ENCODE measurements around the gene CD300A.

Gene CD300A

DNA sequence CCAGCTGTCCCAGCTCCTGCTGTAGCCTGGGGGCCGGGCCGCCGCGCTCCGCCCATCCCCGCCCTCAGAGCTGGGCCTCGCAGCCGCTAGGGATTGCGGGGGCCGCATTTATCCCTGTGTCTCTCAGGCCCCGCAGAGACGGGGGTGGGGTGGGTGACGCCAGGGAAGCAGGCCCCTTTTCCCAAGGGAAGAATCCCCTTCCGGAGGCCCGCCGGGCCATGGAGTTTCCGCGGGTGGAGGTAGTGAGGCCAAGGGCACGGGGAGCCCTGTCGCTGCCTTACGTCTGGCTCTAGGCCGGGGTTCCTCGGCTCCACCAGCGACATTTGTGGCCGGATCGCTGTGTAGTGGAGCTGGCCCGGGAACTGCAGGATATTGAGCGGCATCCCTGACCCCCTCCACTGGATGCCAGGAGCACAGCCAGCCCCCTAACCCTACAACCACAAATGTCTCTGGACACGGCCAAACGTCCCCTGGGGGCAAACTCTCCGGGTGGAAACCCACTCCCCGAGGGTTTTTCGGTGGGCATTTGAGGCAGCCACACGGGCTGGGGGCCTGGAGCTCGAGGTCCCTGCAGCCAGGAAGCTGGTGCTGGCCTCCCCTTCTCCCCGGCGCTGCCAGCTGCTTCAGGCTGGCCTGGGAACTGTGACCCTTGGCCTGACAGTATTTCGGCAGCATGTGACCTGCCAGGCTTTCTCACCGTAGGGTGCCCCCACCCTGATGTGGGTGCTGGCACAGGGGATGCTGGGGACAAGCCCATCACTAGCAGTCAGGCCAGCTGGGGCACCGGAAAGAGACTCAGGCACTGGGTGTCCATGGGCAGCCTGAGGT lies 12.0 kb upstream of the CD300A start:
- DNase-seq (ENCODE audit: low spot score), result no peak

DNA sequence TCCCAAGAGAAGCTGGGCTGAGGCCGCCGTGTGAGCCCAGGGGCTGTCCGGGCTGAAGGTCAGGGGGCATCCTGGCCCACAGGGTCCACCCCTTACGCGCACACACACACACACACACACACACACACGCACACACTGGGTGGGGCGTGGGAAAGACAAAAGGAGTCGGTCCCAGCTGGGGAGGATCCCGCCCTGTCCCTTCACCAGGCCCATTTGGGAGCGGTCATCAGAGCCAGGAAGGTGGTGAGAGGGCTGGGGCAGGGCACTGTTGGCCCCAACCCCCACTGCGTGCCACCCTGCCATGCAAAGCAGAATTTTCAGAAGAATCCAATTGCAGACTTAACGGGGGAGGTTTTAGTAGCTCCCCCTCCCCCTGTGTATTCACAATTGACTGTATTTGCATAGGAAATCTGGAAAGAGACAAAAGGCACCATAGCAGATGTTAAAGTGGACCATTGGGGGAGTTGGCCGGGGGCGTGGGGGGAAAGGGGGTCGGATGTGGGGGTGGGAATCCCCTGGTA lies 11.3 kb upstream of the CD300A start:
- DNase-seq (ENCODE audit: low spot score), result no peak

DNA sequence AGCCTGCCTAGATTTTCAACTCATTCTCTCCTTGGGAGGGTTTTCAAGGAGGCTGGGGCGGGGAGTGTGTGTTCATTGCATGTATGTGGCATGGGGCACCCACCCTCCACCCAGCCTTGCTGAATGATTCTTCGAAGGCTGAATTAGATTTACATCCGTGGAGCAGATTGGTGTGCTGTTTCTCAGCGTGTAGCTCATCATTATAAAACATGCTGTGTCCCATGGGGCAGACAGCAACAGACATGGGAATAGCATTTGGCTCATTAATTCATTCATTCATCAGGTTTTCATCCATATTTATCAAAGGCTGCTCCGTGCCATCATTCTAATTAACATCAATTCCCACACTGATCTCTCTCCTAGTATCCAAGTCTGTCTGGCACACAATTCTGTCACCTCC lies 10.6 kb upstream of the CD300A start:
- DNase-seq (ENCODE audit: low spot score), result peak; percentile 19

DNA sequence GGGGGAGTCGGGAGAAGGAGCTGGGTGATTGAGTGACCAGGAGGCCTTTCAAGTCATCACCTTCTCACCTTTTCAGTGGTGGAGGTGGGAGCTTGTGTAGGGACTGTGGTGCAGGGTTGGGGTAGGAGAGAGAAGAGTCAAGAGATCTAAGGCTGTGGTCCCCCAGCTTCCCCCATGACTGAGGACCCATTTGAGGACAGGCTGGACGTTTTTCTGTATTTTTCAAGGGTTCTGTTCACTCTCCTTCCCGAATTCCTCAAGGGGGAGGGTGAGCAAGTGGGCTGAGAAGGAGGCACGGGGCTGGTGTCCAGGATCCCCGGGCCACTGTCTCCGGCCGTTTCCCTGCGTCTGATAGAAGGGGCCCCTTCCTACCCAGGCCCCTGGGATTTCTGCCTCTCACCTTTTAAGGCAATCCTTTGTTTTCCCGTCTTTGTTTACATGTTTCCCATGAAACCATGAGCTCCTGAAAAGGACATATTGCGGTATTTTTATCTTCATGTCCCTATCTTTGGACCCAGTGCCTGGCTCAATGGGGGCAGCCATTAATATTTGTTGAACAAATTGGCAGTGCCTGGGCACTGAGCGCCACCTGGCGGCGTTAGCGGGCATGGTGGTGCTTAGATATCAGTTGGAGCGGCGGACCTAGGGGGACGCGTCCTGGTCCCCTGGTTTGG lies 9.2 kb upstream of the CD300A start:
- DNase-seq (ENCODE audit: low spot score), result peak; percentile 84

DNA sequence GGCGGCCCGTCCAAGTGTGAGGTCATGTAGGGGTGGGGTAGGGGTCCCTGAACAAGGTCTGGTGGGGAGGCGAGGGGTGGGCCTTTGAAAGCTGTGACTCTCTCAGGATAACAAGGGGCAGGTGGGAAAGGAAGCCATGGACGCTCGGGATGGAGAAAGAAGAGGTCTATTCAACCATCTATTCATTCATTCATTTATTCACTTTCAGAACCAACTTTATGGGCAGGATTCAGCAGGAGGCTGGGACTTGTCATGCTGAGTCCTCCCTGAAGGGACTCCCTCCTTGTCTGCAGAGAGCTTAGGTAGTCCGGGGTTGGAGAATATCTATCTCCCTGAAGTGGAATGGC lies 8.6 kb upstream of the CD300A start:
- no peak for DNase-seq (ENCODE audit: low spot score)

DNA sequence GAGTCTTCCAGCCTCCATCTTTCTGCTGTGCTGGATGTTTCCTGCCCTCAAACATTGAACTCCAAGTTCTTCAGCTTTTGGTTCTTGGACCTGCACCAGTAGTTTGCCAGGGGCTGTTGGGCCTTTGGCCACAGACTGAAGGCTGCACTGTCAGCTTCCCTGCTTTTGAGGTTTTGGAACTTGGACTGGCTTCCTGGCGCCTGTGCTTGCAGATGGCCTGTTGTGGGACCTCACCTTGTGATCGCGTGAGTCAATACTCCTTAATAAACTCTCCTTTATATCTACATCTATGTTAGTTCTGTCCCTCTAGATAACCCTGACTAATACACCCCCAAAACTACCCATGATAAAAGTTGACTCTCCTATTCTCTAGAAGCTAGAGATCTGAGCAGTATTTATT lies 7.6 kb upstream of the CD300A start:
- DNase-seq (ENCODE audit: low spot score), result peak; percentile 31

DNA sequence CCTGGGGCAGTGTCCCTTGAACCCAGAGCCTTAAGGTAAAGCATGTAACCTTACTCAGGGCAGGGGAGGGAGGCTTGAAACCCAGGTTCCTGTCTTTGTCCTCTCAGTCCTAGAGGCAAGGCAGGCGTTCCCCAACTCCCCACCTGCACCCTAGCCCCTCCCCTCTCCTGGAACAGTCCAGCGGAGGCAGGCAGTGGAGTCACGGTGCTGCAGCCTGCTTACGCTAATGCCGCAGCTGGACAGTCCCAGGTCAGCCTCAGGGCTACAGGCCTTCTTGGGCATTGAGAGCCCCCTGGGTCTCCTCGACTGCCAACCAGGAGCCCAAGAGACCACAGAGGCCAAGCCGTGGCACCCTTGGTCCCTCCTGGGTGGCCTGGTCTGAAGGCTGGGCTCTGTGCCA lies 6.8 kb upstream of the CD300A start:
- no peak for DNase-seq (ENCODE audit: low spot score)

DNA sequence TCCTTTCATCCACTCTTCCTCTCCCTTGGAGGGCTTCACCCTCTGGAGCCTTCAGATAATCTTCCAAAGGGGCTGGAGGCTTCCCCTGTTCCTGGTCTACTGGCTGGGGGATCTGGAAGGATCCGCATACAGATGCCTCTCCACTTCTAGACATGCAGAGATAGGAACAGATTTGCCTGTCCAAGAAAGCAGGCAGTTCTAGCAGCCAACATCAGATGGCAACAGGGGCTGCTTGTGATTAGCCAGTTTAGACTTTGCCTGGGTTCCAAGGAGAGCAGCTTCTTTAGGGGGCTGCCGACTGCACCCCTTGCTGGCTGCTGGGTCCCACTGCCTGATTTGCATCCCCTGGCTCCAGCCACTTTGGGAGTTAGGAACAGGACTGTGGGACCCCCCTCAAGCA lies 6.2 kb upstream of the CD300A start:
- no peak for DNase-seq (ENCODE audit: low spot score)

DNA sequence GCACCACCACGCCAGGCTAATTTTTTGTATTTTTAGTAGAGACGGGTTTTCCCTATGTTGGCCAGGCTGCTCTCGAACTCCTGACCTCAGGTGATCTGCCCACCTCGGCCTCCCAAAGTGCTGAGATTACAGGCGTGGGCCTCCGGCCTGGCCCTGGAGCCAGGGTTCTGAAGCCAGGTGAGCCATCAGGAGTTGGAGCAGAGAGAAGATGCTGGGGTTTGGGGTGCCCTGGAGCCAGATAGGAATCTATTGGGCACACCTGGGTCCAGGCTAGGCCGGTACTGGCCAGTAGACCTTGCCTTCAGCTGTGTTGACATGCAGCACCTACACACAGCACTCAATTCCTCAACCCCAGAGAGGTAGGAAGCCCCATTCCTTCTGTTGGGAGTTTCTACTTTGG lies 5.4 kb upstream of the CD300A start:
- no peak for DNase-seq (ENCODE audit: low spot score)

DNA sequence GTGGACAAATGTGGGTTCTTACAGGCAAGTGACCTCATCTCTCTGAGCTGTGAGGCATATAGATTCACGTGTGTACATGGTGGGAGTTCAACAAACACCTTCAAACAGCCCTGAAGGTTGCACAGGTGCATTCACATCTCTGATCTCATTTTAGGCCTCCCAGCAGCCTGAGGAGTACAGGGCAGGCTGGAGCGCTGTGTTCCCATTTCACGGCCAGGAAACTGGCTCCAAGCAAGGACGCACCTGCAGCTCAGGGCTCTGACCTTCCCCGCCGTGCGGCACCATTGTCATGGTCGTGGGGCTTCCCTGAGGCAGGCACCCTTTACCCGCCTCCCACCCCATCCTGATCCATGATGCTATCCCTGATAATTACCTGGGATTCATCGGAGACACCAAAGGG lies 4.8 kb upstream of the CD300A start:
- no peak for DNase-seq (ENCODE audit: low spot score)

DNA sequence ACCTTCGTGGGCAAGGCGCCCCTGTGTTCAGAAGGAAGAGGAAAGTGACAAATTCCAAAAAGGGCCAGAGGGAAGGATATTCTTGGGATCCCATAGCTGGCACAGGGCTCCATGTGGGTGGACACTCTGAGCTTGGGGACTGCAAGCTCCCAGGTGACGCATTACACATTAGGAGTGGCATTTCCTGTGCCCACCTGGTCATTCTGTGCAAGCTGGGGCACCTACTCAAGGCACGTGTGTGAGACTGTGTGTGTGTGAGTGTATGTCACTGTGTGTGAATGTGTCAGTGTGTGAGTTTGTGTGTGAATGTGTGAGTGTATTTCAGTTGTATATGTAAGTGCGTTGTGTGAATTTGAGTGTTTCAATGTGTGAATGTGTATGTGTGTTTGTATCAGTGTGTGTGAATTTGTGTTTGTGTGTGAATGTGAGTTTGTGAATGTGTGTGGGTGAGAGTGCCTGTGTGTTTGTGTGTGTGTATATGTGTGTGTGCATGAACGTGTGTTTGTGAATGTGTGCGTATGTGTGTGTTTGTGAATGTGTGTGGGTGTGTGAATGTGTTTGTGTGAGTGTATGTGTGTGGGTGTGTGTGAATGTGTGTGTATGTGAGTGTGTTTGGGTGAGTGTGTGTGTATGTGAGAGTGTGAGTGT lies 1.6 kb upstream of the CD300A start:
- no peak for DNase-seq (ENCODE audit: low spot score)

DNA sequence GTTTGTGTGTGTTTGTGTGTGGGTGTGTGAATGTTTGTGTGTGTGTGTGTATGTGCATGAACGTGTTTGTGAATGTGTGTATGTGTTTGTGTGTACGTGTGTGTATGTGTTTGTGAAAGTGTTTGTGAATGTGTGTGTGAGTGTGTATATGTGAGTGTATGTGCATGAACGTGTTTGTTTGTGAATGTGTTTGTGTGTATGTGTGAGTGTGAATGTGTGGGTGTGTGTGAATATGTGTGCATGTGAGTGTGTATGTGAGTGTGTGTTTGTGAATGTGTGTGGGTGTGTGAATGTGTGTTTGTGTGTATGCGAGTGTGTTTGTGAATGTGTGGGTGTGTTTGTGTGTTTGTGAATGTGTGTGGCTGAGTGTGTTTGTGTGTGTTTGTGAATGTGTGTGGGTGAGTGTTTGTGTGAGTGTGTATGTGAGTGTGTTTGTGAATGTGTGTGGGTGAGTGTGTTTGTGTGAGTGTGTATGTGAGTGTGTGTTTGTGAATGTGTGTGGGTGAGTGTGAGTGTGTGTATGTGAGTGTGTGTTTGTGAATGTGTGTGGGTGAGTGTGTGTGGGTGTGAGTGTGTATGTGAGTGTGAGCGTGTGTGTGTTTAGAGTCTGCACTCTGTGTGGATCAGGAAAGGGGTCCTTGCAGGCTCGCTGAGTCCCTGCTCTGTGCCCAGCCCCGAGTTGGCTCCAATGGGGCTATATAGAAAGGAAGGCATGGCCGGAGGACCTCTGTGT lies 890 bp upstream of the CD300A start:
- DNase-seq (ENCODE audit: low spot score), result no peak

DNA sequence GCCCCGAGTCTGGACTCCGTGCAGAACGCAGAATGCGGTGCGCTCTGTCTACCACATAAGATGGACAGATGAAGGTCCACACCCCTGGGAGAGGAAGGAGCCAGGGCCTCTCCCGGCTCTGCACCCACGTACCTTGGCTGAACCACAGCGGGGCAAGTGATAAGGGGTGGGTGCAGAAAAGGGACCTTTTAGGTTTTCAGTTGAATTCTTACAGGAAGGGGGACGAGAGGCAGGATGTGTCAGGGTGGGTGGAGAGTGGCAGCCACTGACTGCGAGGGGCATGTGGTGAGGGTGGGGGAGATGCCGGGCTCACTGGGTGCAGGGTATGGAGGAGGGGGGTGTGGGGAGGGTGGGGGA lies 372 bp downstream of the CD300A start:
- DNase-seq (ENCODE audit: low spot score), result no peak

DNA sequence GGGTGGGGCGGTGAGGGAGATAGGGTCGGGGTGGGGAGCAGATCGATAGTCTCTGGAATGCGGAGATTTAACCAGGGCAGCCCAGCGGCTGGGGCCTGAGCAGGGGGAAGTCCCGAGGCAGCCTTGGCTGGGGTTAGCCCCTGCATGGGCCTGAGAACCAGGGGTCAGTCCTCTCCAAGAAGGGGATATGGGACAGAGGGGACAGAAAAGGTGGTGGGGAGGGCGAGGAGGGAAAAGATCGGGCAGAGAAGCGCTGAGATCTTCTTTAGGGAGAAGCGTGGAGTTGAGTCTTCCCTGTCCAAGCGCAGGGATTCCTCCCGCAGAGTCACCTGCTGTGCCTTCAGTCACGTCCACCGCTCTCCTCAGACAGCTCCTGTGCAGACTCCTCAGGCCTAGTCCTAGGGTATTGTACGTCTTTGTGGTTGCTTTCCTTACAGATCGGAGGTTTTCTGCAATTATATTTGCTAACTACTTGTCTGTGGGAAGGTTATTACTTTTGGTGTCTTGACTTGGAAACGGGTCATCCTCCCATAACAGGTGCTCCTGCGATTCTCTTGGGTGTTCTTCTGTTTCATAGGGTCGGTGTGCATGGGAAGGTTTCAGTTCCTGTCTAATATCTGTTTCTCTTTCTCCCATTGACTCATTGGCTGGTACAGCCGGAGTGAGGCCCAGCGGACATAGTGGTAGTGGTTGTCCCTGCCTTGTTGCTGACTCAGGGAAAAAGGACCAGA lies 952 bp downstream of the CD300A start:
- DNase-seq (ENCODE audit: low spot score), result no peak

DNA sequence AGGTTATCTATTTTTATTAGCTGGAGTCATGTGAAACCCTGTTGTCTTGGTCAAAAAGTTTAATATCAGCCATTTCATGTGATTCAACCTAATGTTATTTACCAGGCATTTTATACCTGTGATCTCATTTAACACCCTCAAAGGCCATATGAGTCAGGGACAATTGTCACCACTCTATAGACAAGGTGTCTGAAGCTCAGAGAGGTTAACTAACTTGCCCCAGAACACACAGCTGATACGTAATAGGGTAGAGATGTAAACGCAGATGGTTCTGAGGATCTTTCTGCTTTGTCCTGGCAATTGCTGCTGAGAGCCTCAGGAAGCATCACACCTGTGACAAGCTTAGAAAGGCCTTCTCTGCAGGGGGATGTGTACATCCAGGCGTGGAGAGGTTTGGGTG lies 4.9 kb downstream of the CD300A start:
- DNase-seq (ENCODE audit: low spot score), result no peak

DNA sequence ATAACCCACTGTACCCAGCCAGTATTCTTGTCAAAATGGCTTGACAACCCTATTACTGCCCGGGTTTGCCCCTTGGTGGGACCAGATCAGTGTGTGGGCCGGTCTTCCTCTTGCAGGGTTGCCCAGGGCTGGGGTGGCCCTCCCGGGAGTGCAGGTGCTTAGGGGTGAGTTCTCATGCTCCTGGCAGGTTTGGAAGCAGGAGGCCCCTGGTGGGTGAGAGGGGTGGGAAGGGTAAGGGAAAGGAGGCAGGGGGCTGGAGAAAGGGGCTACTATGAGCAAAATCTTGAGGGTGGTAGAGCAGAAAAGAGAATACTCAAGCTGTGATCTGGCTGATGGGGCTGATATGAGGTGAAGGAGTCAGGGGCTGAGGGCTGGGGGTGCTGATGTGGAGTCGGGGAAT lies 6.5 kb downstream of the CD300A start:
- DNase-seq (ENCODE audit: low spot score), result no peak

DNA sequence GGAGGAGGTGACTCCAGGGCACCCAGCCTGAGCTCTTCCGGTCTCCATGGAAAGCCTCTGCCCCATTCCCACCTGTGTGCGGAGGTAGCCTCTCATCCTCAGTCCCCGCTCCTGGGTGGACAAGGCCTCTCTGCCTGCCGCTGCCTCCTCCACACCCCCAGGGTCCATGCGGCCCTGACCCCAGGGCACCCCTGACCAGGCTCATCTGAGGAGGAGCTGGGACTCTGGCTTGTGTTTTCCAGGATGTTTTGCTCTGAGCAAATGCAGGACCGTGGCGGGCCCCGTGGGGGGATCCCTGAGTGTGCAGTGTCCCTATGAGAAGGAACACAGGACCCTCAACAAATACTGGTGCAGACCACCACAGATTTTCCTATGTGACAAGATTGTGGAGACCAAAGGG lies 6.9 kb downstream of the CD300A start:
- no peak for DNase-seq (ENCODE audit: low spot score)

DNA sequence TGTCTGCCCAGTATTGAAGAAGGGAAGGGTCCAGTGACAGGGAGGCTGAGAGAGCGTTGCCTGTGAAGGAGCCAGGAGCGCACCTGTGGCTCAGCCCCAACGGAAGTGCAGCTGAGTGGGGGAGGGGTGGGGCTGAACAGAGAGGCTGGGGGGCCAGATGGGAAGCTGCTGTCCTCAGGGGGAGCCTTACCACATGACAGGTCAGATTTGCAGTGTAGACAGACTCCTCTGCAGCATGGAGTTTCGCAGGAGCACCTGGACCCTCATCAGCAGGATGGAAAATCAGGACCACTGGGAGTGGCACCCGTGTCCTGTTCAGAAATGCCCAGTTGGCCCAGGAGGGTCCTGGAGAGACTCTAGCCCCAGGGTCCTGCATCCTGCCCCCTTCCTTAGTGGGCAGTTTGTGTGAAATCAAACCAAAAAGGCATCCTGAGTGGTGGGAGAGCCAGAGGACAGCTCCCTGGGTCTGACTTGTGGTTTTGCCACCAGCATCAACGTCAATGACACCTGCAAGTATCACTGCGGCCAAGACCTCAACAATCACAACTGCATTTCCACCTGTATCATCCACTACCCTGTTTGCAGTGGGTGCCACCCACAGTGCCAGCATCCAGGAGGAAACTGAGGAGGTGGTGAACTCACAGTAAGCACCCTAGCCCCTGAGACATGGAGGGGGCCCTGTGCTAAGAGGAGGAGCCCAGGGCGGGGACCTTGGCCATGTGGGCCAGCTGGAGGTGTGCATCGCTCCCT lies 7.8 kb downstream of the CD300A start:
- no peak for DNase-seq (ENCODE audit: low spot score)

DNA sequence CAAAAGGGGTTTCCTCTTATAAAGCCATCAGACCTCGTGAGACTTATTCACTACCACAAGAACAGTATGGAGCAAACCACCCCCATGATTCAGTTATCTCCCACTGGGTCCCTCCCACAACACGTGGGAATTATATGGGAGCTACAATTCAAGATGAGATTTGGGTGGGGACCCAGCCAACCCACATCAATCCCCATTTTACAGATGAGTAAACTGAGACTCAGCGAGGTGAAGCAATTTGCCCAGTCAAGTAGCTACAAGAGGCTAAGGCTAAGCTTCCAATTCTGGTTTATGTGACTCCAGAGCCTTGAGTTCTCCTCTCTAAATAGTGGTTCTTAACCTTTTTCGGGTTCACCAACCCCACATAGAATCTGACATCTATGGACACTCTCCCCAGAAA lies 8.8 kb downstream of the CD300A start:
- DNase-seq (ENCODE audit: low spot score), result no peak

DNA sequence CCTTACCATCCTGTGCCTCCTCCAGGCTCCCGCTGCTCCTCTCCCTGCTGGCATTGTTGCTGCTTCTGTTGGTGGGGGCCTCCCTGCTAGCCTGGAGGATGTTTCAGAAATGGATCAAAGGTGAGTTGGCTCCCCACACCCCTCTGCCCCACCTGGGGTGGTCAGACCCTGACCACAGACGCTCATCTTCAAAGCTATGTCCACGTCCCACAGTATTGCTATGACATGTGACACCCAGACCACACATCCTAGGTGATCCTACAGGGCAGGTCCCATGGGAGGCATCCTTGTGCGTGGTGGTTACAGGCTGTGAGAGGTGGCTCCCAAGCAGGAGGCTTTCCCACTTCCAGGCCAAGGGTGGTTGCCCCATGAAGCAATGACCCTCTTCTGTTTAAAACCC lies 11.0 kb downstream of the CD300A start:
- DNase-seq (ENCODE audit: low spot score), result no peak

DNA sequence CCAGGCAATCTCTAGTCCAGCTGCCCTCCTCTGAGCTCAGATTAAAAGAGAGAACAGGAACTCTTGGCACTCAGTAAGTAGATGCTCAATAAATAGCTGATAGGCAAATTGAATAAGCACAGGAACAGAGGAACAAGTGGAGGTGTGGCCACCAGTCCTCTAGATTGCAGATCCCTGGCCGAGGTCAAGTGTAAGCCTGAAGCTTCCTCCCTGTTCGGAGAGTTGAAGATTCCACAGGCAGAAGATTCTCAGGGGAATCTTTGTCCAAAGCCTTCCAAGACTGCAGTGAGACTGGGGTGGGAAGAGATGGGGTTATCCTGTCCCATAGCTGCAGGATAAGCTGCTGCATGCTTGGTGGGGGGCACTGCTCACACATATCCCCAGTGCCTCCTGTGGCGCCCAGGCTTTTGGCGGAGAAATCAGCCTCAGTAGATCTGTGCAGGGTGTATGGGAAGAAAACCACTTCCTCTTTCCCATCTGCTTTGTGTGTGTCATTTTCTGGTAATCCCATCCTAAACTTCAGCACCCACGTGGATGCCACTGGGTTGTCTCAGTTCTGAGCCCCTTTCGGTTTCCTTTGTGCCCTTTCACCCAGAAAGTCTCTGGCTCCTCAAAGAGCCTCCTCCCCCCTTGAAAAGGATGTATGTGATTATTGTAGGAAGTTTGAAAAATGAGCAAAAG lies 12.1 kb downstream of the CD300A start:
- DNase-seq (ENCODE audit: low spot score), result no peak
